ENCODE data around the gene MAP7D2.
"Not testable (repeated sequence)": the region's sequence is repeated elsewhere in the genome, so short reads cannot be mapped to it uniquely, and the experiment has no call there.

The MAP7D2 gene

GRCh38 chrX:20116577-20117240 is at the start of gene MAP7D2:
Gene MAP7D2, minus strand, starts transcription at chrX:20116907. Its CDS starts 28 bp downstream, at chrX:20116879.
- DNase-seq: no peak

GRCh38 chrX:20162516-20162915 is 45.8 kb upstream of the MAP7D2 start:
- not testable (repeated sequence) for DNase-seq

GRCh38 chrX:20159797-20160385 is 43.2 kb upstream of the MAP7D2 start:
- DNase-seq: no peak

- no peak for DNase-seq
Measured at GRCh38 chrX:20151689-20152088, 35.0 kb upstream of the MAP7D2 start.

GRCh38 chrX:20149326-20149725 is 32.6 kb upstream of the MAP7D2 start:
- DNase-seq: no peak

GRCh38 chrX:20147561-20147960 is 30.9 kb upstream of the MAP7D2 start:
- no peak for DNase-seq

GRCh38 chrX:20144491-20144890 is 27.8 kb upstream of the MAP7D2 start:
- no peak for DNase-seq

GRCh38 chrX:20143561-20143960 is 26.9 kb upstream of the MAP7D2 start:
- no peak for DNase-seq

- DNase-seq: no peak
Measured at GRCh38 chrX:20143111-20143510, 26.4 kb upstream of the MAP7D2 start.

GRCh38 chrX:20141281-20142220 is 24.8 kb upstream of the MAP7D2 start, which contains the start of gene EIF1AX:
Gene EIF1AX, minus strand, starts transcription at chrX:20141838. Its CDS starts 198 bp downstream, at chrX:20141640.
- DNase-seq: peak; percentile 95

- DNase-seq: no peak
Measured at GRCh38 chrX:20140420-20140819, 23.7 kb upstream of the MAP7D2 start.

- no peak for DNase-seq
Measured at GRCh38 chrX:20139966-20140365, 23.3 kb upstream of the MAP7D2 start.

GRCh38 chrX:20135944-20136343 is 19.2 kb upstream of the MAP7D2 start:
- DNase-seq: no peak

GRCh38 chrX:20132666-20133065 is 16.0 kb upstream of the MAP7D2 start:
- DNase-seq: no peak

GRCh38 chrX:20130357-20130756 is 13.7 kb upstream of the MAP7D2 start:
- DNase-seq: no peak

- no peak for DNase-seq
Measured at GRCh38 chrX:20129547-20129946, 12.8 kb upstream of the MAP7D2 start.

- DNase-seq: no peak
Measured at GRCh38 chrX:20128670-20129069, 12.0 kb upstream of the MAP7D2 start.

- DNase-seq: not testable (repeated sequence)
Measured at GRCh38 chrX:20127440-20127839, 10.7 kb upstream of the MAP7D2 start.

- DNase-seq: not testable (repeated sequence)
Measured at GRCh38 chrX:20126833-20127232, 10.1 kb upstream of the MAP7D2 start.

- DNase-seq: no peak
Measured at GRCh38 chrX:20124964-20125363, 8.3 kb upstream of the MAP7D2 start.

- no peak for DNase-seq
Measured at GRCh38 chrX:20118065-20118824, 1.5 kb upstream of the MAP7D2 start.

- DNase-seq: no peak
Measured at GRCh38 chrX:20116087-20116576, 575 bp downstream of the MAP7D2 start.
